IMR-90 (cell line): ENCODE results near the gene C20orf144. TPM values are rescaled to one million over a fixed set of nuclear protein-coding genes. Genes with fewer than 3 reads are reported as not detected.

Experiments used
- ATAC-seq: fragments of 200-7000 bp; cut with Tn5 transposase; 2 replicates; pipeline ENCODE4 v1.9.1; 2020; ENCODE audit warnings: low read depth, mild to moderate bottlenecking, moderate library complexity
- BruUV-seq: library from RNA; stranded (reverse); fragments of 400-500 nt; replicated peaks from 2 replicates; lab custom pipeline; 2021; lab: Mats Ljungman, UMichigan
- CTCF ChIA-PET: fragments of 300-600 bp; formaldehyde crosslinking; extraction: SDS; loops from one replicate; lab custom pipeline; 2021; ENCODE audit warnings: antibody characterized with exemption; lab: Yijun Ruan, JAX
- POLR2A ChIA-PET: fragments of 300-600 bp; sonication (Branson Sonifier 250); formaldehyde crosslinking; loops from one replicate; lab custom pipeline; 2022; ENCODE audit warnings: antibody characterized with exemption; ENCODE audit not compliant: unreplicated experiment; lab: Charles Lee
- DNase-seq: peaks from one replicate; pipeline ENCODE4 v3.0.0; 2013
- H2AFZ ChIP-seq: replicated peaks from 2 replicates; pipeline ENCODE3; 2013; ENCODE audit warnings: low read length, mild to moderate bottlenecking; ENCODE audit not compliant: poor library complexity
- H2AK5ac ChIP-seq: 2 replicates; pipeline ENCODE4 v1.6.1; 2013; ENCODE audit warnings: low read depth, low read length, inconsistent platforms
- H2AK9ac ChIP-seq: replicated peaks from 2 replicates; pipeline ENCODE3; 2013; ENCODE audit warnings: mild to moderate bottlenecking, low read depth, low read length, moderate library complexity; ENCODE audit not compliant: poor library complexity
- H2BK120ac ChIP-seq: 2 replicates; pipeline ENCODE4 v1.6.1; 2013; ENCODE audit warnings: low read depth, low read length, inconsistent platforms
- H2BK15ac ChIP-seq: 3 replicates; pipeline ENCODE4 v1.6.1; 2013; ENCODE audit warnings: low read depth, low read length, inconsistent platforms
- H2BK20ac ChIP-seq: 2 replicates; pipeline ENCODE4 v1.6.1; 2013; ENCODE audit warnings: low read depth, mild to moderate bottlenecking, inconsistent platforms, low read length, moderate library complexity
- H2BK5ac ChIP-seq: 2 replicates; pipeline ENCODE4 v1.6.1; 2013; ENCODE audit warnings: mild to moderate bottlenecking, low read depth, low read length, inconsistent platforms; ENCODE audit not compliant: poor library complexity, severe bottlenecking
- H3K14ac ChIP-seq: replicated peaks from 2 replicates; pipeline ENCODE4 v1.6.1; 2013; ENCODE audit warnings: low read depth, low read length, inconsistent platforms
- H3K18ac ChIP-seq: 2 replicates; pipeline ENCODE4 v1.6.1; 2013; ENCODE audit warnings: low read depth, low read length, control low read depth
- H3K23ac ChIP-seq: 2 replicates; pipeline ENCODE4 v1.6.1; 2013; ENCODE audit warnings: low read depth, low read length, inconsistent platforms
- H3K27ac ChIP-seq: 2 replicates; pipeline ENCODE4 v1.5.1; 2013; ENCODE audit warnings: mild to moderate bottlenecking, control low read depth, low read length; ENCODE audit not compliant: insufficient read depth
- H3K27me3 ChIP-seq: 2 replicates; pipeline ENCODE4 v1.6.1; 2013; ENCODE audit warnings: low read length; ENCODE audit not compliant: control insufficient read depth, insufficient read depth
- H3K36me3 ChIP-seq: 2 replicates; pipeline ENCODE4 v1.6.1; 2013; ENCODE audit warnings: low read length, mixed read lengths; ENCODE audit not compliant: control insufficient read depth, insufficient read depth
- H3K4ac ChIP-seq: 2 replicates; pipeline ENCODE4 v1.6.1; 2013; ENCODE audit warnings: low read depth, low read length, inconsistent platforms
- H3K4me1 ChIP-seq: 2 replicates; pipeline ENCODE4 v1.6.1; 2013; ENCODE audit warnings: low read length, mixed read lengths; ENCODE audit not compliant: control insufficient read depth, insufficient read depth
- H3K4me2 ChIP-seq: 2 replicates; pipeline ENCODE4 v1.6.1; 2013; ENCODE audit warnings: low read depth, mild to moderate bottlenecking, control low read depth, low read length, moderate library complexity
- H3K4me3 ChIP-seq: 2 replicates; pipeline ENCODE4 v1.5.1; 2013; ENCODE audit warnings: low read depth, mild to moderate bottlenecking, control low read depth, low read length, moderate library complexity; ENCODE audit not compliant: insufficient read depth
- H3K56ac ChIP-seq: 2 replicates; pipeline ENCODE4 v1.6.1; 2013; ENCODE audit warnings: low read length, inconsistent platforms; ENCODE audit not compliant: insufficient read depth; ENCODE audit errors: extremely low read depth
- H3K79me1 ChIP-seq, 2 experiments: 2 replicates each; pipeline ENCODE4 v1.6.1; 2013; ENCODE audit warnings: low read length in 2 of 2, inconsistent platforms in 1 of 2, low read depth in 1 of 2
- H3K9ac ChIP-seq: 2 replicates; pipeline ENCODE4 v1.6.1; 2013; ENCODE audit warnings: low read depth, low read length, control low read depth
- H3K9me1 ChIP-seq: 2 replicates; pipeline ENCODE4 v1.6.1; 2013; ENCODE audit warnings: low read length, inconsistent platforms; ENCODE audit not compliant: insufficient read depth
- H3K9me3 ChIP-seq: 2 replicates; pipeline ENCODE4 v1.6.1; 2013; ENCODE audit warnings: low read length; ENCODE audit not compliant: control insufficient read depth, insufficient read depth
- H4K20me1 ChIP-seq: 2 replicates; pipeline ENCODE4 v1.6.1; 2013; ENCODE audit warnings: low read length, inconsistent platforms; ENCODE audit not compliant: insufficient read depth
- H4K5ac ChIP-seq: 2 replicates; pipeline ENCODE4 v1.6.1; 2013; ENCODE audit warnings: mild to moderate bottlenecking, low read depth, low read length, control low read depth
- H4K8ac ChIP-seq, 2 experiments: 2 replicates each; pipeline ENCODE4 v1.6.1; 2013; ENCODE audit warnings: low read depth in 2 of 2, low read length in 2 of 2, control low read depth in 1 of 2, inconsistent platforms in 1 of 2
- H4K91ac ChIP-seq: 2 replicates; pipeline ENCODE4 v1.6.1; 2013; ENCODE audit warnings: low read depth, low read length, inconsistent platforms; ENCODE audit not compliant: insufficient read depth
- BHLHE40 ChIP-seq: fragments of 150-350 bp; IDR thresholded peaks from 2 replicates; pipeline ENCODE4 v1.6.1; 2016; ENCODE audit warnings: mild to moderate bottlenecking, low read depth, low read length
- CEBPB ChIP-seq: IDR thresholded peaks from 2 replicates; pipeline ENCODE4 v1.6.1; 2012; ENCODE audit warnings: low read depth, low read length, improper control_type of control experiment
- CHD1 ChIP-seq: IDR thresholded peaks from 2 replicates; pipeline ENCODE4 v1.6.1; 2012; ENCODE audit warnings: low read depth, low read length, improper control_type of control experiment
- MAFK ChIP-seq: IDR thresholded peaks from 2 replicates; pipeline ENCODE4 v1.6.1; 2012; ENCODE audit warnings: low read depth, low read length, improper control_type of control experiment
- MAZ ChIP-seq: IDR thresholded peaks from 2 replicates; pipeline ENCODE4 v1.6.1; 2012; ENCODE audit warnings: low read depth, mild to moderate bottlenecking, low read length, improper control_type of control experiment, moderate library complexity, borderline replicate concordance
- MXI1 ChIP-seq: IDR thresholded peaks from 2 replicates; pipeline ENCODE4 v1.6.1; 2012; ENCODE audit warnings: low read depth, mild to moderate bottlenecking, low read length, moderate library complexity, borderline replicate concordance
- NFE2L2 ChIP-seq: fragments of 150-350 bp; IDR thresholded peaks from 2 replicates; pipeline ENCODE4 v1.6.1; 2016; ENCODE audit warnings: low read depth, mild to moderate bottlenecking, low read length
- POLR2A ChIP-seq: IDR thresholded peaks from 2 replicates; pipeline ENCODE4 v1.6.1; 2012; ENCODE audit warnings: mild to moderate bottlenecking, low read depth, low read length
- RAD21 ChIP-seq: IDR thresholded peaks from 2 replicates; pipeline ENCODE4 v1.6.1; 2012; ENCODE audit warnings: low read length, improper control_type of control experiment
- RCOR1 ChIP-seq: IDR thresholded peaks from 2 replicates; pipeline ENCODE4 v1.6.1; 2012; ENCODE audit warnings: mild to moderate bottlenecking, low read length, improper control_type of control experiment; ENCODE audit not compliant: insufficient replicate concordance
- RFX5 ChIP-seq: IDR thresholded peaks from 2 replicates; pipeline ENCODE4 v1.8.0; 2012; ENCODE audit warnings: low read depth, mild to moderate bottlenecking, low read length, moderate library complexity
- SMC3 ChIP-seq: fragments of 150-350 bp; IDR thresholded peaks from 2 replicates; pipeline ENCODE4 v1.6.1; 2016; ENCODE audit warnings: low read depth, mild to moderate bottlenecking, antibody characterized with exemption, low read length, moderate library complexity
- WGBS, 2 experiments: methylation state at CpG; one replicate each; pipeline versions ENCODE4 v1.1.5 to v1.1.7; 2013; ENCODE audit warnings: missing lambda C conversion rate in 2 of 2; ENCODE audit not compliant: insufficient read length in 1 of 2; ENCODE audit errors: extremely low coverage in 2 of 2; 5-methylcytosine and 5-hydroxymethylcytosine counted together
- dilution Hi-C: fragments of 300-500 bp; cut with HindIII; formaldehyde crosslinking; loops from one replicate; pipeline ENCODE4 v1.14.3; 2018; ENCODE audit warnings: low sequenced_read_pairs; ENCODE audit not compliant: unreplicated experiment
- in situ Hi-C: fragments of 300-500 bp; cut with MboI; formaldehyde crosslinking; loops from 3 replicates; pipeline ENCODE4 v1.14.3; 2019; ENCODE audit warnings: low sequenced_read_pairs, inconsistent platforms, mixed read lengths
- intact Hi-C: fragments of 100-400 bp; cut with micrococcal nuclease; formaldehyde crosslinking; loops from 2 replicates; pipeline ENCODE4 v1.10.0; 2022
- polyA plus RNA-seq, 3 experiments: library from polyadenylated mRNA; depleted of rRNA; stranded (reverse); fragments of >200 nt; gene quantifications; 2 replicates each; pipeline ENCODE4 v1.2.3, GENCODE V29; 2012; ENCODE audit warnings: low replicate concordance in 1 of 3
- total RNA-seq: library from RNA; depleted of rRNA; stranded (reverse); fragments of >200 nt; gene quantifications from 2 replicates; pipeline ENCODE4 v1.2.3, GENCODE V29; 2012
- TF ChIP-seq, protein P1 (sequence below): fragments of 150-350 bp; IDR thresholded peaks from 2 replicates; pipeline ENCODE4 v1.6.1; 2016; ENCODE audit warnings: low read depth, mild to moderate bottlenecking, low read length, moderate library complexity, borderline replicate concordance
- TF ChIP-seq, protein P2 (sequence below): fragments of 150-350 bp; IDR thresholded peaks from 2 replicates; pipeline ENCODE4 v1.6.1; 2017; ENCODE audit warnings: mild to moderate bottlenecking, antibody characterized with exemption, low read length, low read depth
- TF ChIP-seq, protein P3 (sequence below): conservative IDR thresholded peaks from 2 replicates; pipeline ENCODE4 v1.5.1; 2012; ENCODE audit warnings: mild to moderate bottlenecking, low read depth, low read length, improper control_type of control experiment

Gene C20orf144
- total and polyA plus RNA-seq, 2 of the 4 experiments (the other 2 are of a cell fraction): under 0.01 to 0.19 TPM

DNA sequence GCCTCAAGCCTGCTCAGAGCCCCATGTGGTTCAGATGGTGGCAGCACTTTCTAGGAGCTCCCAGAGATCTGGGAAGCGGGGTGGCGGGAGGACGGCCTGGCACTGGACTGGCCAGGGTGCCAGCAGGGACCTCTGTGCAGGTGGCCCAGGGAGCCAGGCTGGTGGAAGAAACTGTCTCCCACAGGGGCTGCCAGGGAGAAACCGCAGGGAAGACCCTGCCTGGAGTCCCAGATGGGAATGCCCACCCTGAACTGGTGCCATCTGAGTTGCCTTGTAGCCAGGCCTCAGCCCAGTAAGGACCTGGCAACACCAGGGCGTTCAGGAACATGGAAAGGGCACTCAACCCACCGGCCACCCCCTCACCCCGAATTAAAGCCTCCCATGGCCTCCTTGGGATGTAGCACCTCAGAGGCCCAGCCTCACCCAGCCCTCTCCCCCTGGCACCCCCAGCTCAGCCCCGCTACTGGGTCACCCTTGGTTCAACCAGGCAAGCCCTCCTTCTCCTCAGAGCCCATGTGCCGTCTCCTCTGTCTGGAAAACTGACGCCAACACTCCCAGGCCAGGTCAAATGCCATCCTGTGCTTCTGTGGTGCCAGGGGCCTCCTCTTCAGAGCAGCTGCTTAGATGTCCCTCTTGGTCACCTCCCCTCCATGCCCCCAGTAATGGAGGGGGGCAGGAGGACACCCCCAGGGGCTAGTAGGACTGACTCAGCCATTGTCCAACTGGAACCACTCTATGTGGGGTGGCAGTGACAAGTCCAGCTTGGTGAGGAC is 5.9 kb upstream of the C20orf144 start:
- 60% methylated on average over 1 of the region's 10 CpGs; no CpG with 5 or more reads in 1 of the 2 experiments for WGBS, 2 experiments
- no peak overlapping the region for H4K91ac ChIP-seq
- intact Hi-C loops: no loop called here
- TF ChIP-seq MAFK: no peak
- TF ChIP-seq CHD1: no peak
- TF ChIP-seq BHLHE40: no peak
- no peak for TF ChIP-seq RFX5
- TF ChIP-seq MXI1: no peak
- TF ChIP-seq POLR2A: no peak
- TF ChIP-seq MAZ: no peak
- TF ChIP-seq RCOR1: no peak
- TF ChIP-seq NFE2L2: no peak
- TF ChIP-seq CEBPB: no peak
- TF ChIP-seq RAD21: no peak
- TF ChIP-seq, protein P1, sequence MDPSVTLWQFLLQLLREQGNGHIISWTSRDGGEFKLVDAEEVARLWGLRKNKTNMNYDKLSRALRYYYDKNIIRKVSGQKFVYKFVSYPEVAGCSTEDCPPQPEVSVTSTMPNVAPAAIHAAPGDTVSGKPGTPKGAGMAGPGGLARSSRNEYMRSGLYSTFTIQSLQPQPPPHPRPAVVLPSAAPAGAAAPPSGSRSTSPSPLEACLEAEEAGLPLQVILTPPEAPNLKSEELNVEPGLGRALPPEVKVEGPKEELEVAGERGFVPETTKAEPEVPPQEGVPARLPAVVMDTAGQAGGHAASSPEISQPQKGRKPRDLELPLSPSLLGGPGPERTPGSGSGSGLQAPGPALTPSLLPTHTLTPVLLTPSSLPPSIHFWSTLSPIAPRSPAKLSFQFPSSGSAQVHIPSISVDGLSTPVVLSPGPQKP: no peak
- TF ChIP-seq, protein P2, sequence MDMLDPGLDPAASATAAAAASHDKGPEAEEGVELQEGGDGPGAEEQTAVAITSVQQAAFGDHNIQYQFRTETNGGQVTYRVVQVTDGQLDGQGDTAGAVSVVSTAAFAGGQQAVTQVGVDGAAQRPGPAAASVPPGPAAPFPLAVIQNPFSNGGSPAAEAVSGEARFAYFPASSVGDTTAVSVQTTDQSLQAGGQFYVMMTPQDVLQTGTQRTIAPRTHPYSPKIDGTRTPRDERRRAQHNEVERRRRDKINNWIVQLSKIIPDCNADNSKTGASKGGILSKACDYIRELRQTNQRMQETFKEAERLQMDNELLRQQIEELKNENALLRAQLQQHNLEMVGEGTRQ: no peak
- TF ChIP-seq, protein P3, sequence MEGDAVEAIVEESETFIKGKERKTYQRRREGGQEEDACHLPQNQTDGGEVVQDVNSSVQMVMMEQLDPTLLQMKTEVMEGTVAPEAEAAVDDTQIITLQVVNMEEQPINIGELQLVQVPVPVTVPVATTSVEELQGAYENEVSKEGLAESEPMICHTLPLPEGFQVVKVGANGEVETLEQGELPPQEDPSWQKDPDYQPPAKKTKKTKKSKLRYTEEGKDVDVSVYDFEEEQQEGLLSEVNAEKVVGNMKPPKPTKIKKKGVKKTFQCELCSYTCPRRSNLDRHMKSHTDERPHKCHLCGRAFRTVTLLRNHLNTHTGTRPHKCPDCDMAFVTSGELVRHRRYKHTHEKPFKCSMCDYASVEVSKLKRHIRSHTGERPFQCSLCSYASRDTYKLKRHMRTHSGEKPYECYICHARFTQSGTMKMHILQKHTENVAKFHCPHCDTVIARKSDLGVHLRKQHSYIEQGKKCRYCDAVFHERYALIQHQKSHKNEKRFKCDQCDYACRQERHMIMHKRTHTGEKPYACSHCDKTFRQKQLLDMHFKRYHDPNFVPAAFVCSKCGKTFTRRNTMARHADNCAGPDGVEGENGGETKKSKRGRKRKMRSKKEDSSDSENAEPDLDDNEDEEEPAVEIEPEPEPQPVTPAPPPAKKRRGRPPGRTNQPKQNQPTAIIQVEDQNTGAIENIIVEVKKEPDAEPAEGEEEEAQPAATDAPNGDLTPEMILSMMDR: no peak
- no peak for TF ChIP-seq SMC3

More for the DNA sequence above, 5.9 kb upstream of the C20orf144 start:
- Histone ChIP-seq H3K14ac (no peak overlapping the region), H3K9ac (no peak overlapping the region), H4K5ac (no peak overlapping the region), H3K27me3 (no peaks in the 10 kb centered on the region), H3K4ac (no peak overlapping the region), H2AFZ (no peak overlapping the region), H3K56ac (no peak overlapping the region), H3K9me1 (no peaks in the 10 kb centered on the region), H4K8ac (no peak overlapping the region), H3K18ac (no peak overlapping the region), H3K4me3 (no peak overlapping the region), H3K79me1 (no peaks in the 10 kb centered on the region; a peak in 1 of 4 replicates), H2AK5ac (no peak overlapping the region), H4K20me1 (no peaks in the 10 kb centered on the region), H3K9me3 (no peaks in the 10 kb centered on the region), H2BK20ac (no peak overlapping the region), H3K4me2 (no peak overlapping the region), H3K4me1 (no peaks in the 10 kb centered on the region; the same call in 1 of the 2 replicates), H3K36me3 (peaks cover 19% of the 10 kb centered on the region; the same call in 1 of the 2 replicates), H2BK15ac (no peak overlapping the region), H2BK120ac (no peak overlapping the region), H2AK9ac (no peak overlapping the region), H3K23ac (no peak overlapping the region), H3K27ac (no peak overlapping the region), H2BK5ac (no peak overlapping the region)
- DNase-seq (no peak), ATAC-seq (no peak)
- ChIA-PET POLR2A (no interaction called here), CTCF (no interaction called here)
- BruUV-seq: no TSS peak
- dilution Hi-C loops (no loop called here), in situ Hi-C loops (no loop called here)
